GM12891 (cell line): ENCODE data around the gene GJA5.

ENCODE experiments used
- POLR2A ChIP-seq: IDR thresholded peaks from 2 replicates; pipeline ENCODE4 v1.6.1; 2011; ENCODE audit warnings: low read depth, low read length, control low read depth
- POLR2AphosphoS5 ChIP-seq: IDR thresholded peaks from 2 replicates; pipeline ENCODE4 v1.6.1; 2011; ENCODE audit warnings: low read depth, low read length, control low read depth
- SPI1 ChIP-seq: IDR thresholded peaks from 2 replicates; pipeline ENCODE4 v1.6.1; 2011; ENCODE audit warnings: low read depth, low read length, control low read depth
- TAF1 ChIP-seq: IDR thresholded peaks from 2 replicates; pipeline ENCODE4 v1.6.1; 2011; ENCODE audit warnings: low read depth, low read length, control low read depth

DNA sequence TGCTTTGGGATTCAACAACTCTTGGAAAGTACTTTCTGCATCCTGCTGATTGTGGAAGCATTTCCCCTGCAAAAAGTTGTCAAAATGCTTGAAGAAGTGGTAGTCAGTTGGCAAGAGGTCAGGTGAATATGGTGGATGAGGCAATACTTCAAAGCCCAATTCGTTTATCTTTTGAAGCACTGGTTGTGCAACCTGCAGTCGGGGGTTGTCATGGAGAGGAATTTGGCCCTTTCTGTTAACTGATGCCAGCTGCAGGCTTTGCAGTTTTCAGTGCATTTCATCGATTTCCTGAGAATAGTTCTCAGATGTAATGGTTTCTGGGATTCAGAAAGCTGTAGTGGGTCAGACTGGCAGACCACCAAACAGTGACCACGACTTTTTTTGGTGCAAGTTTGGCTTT is 47.6 kb upstream of the GJA5 start:
- TF ChIP-seq POLR2A = no peak
- no peak for TF ChIP-seq POLR2AphosphoS5
- no peak for TF ChIP-seq TAF1
- no peak for TF ChIP-seq SPI1
